KBM-7 (cell line): ENCODE measurements around the gene TMC6.
"Not testable (repeated sequence)": the region's sequence is repeated elsewhere in the genome, so short reads cannot be mapped to it uniquely, and the experiment has no call there.

Experiments
- DNase-seq: peaks from one replicate; pipeline ENCODE4 v3.0.0-alpha.2; 2015
- in situ Hi-C: fragments of 300-500 bp; cut with MboI; formaldehyde crosslinking; loops from 2 replicates; pipeline ENCODE4 v1.14.3; 2020; ENCODE audit warnings: low sequenced_read_pairs, low pct_unique_long_range_greater_than_20kb, mixed read lengths

Gene TMC6

GRCh38 chr17:78126895-78127238 lies 1.7 kb downstream of the TMC6 start:
- no peak for DNase-seq
- in situ Hi-C loops, result no loop called here

- in situ Hi-C loops, result no loop called here
- no peak for DNase-seq
Measured at GRCh38 chr17:78125976-78126894, 2.3 kb downstream of the TMC6 start.

- DNase-seq, result peak; percentile 28
- in situ Hi-C loops, result no loop called here
Measured at GRCh38 chr17:78125138-78125913, 3.2 kb downstream of the TMC6 start.

- DNase-seq, result no peak
- in situ Hi-C loops, result no loop called here
Measured at GRCh38 chr17:78124836-78125137, 3.8 kb downstream of the TMC6 start.

GRCh38 chr17:78124081-78124835 lies 4.3 kb downstream of the TMC6 start:
- DNase-seq, result peak; percentile 95
- in situ Hi-C loops, result no loop called here

- no peak for DNase-seq
- in situ Hi-C loops, result no loop called here
Measured at GRCh38 chr17:78123258-78123929, 5.2 kb downstream of the TMC6 start.

GRCh38 chr17:78122931-78123249 lies 5.7 kb downstream of the TMC6 start:
- DNase-seq, result no peak
- in situ Hi-C loops, result no loop called here

GRCh38 chr17:78122216-78122930 lies 6.2 kb downstream of the TMC6 start:
- in situ Hi-C loops, result no loop called here
- no peak for DNase-seq

- in situ Hi-C loops, result no loop called here
- no peak for DNase-seq
Measured at GRCh38 chr17:78121801-78122215, 6.7 kb downstream of the TMC6 start.

GRCh38 chr17:78120971-78121800 lies 7.4 kb downstream of the TMC6 start:
- in situ Hi-C loops, result no loop called here

GRCh38 chr17:78120537-78120936 lies 8.0 kb downstream of the TMC6 start:
- in situ Hi-C loops, result no loop called here
- DNase-seq, result no peak

More at GRCh38 chr17:78120971-78121800, 7.4 kb downstream of the TMC6 start:
- DNase-seq, result no peak

GRCh38 chr17:78118801-78119241 lies 9.7 kb downstream of the TMC6 start:
- in situ Hi-C loops, result no loop called here
- no peak for DNase-seq

- DNase-seq, result no peak
- in situ Hi-C loops, result no loop called here
Measured at GRCh38 chr17:78117027-78117981, 11.3 kb downstream of the TMC6 start.

GRCh38 chr17:78116411-78116810 lies 12.1 kb downstream of the TMC6 start:
- in situ Hi-C loops, result no loop called here
- no peak for DNase-seq

- in situ Hi-C loops, DNase-seq: not testable (repeated sequence)
Measured at GRCh38 chr17:78115803-78116202, 12.8 kb downstream of the TMC6 start.

- no peak for DNase-seq
- in situ Hi-C loops, result no loop called here
Measured at GRCh38 chr17:78114831-78115723, 13.5 kb downstream of the TMC6 start.
